B cell (primary cell): Measurements from ENCODE around the gene RNPC3.

Experiments used
- CTCF ChIP-seq: fragments of 200-600 bp; IDR thresholded peaks from one replicate; pipeline ENCODE4 v1.8.0; 2022; ENCODE audit warnings: antibody characterized with exemption, mild to moderate bottlenecking
- EZH2 ChIP-seq: IDR thresholded peaks from 2 replicates; pipeline ENCODE4 v1.6.1; 2012; ENCODE audit warnings: borderline replicate concordance, low read depth, mild to moderate bottlenecking, moderate library complexity, low read length; ENCODE audit not compliant: insufficient read depth, poor library complexity, severe bottlenecking

- TF ChIP-seq CTCF (no peak), EZH2 (no peak)
Observed at GRCh38 chr1:103496014-103496635, 29.4 kb upstream of the RNPC3 start.
